SU-DHL-6 (cell line): ENCODE data around the gene TMC4.

Experiments used
- H2AFZ ChIP-seq: fragments of 200-600 bp; sonication (generic); 2 replicates; pipeline ENCODE4 v1.6.1; 2014; ENCODE audit warnings: low read depth, mild to moderate bottlenecking, moderate library complexity, mixed read lengths, antibody characterized with exemption, low read length; ENCODE audit not compliant: severe bottlenecking
- H3F3A ChIP-seq: fragments of 200-600 bp; shearing (Covaris generic); 2 replicates; pipeline ENCODE4 v1.6.0; 2016; ENCODE audit warnings: antibody characterized with exemption, mild to moderate bottlenecking; ENCODE audit not compliant: insufficient read depth
- H3K27ac ChIP-seq: fragments of 200-600 bp; sonication (generic); 2 replicates; pipeline ENCODE4 v1.5.1; 2016; ENCODE audit warnings: low read depth, mild to moderate bottlenecking, low read length, moderate library complexity, mixed read lengths
- H3K27me3 ChIP-seq: fragments of 200-600 bp; sonication (generic), shearing (Covaris generic); 2 replicates; pipeline ENCODE4 v1.6.0; 2014; ENCODE audit warnings: mild to moderate bottlenecking, low read length
- H3K36me3 ChIP-seq: fragments of 200-600 bp; sonication (generic); 2 replicates; pipeline ENCODE4 v1.6.1; 2014; ENCODE audit warnings: mild to moderate bottlenecking, low read length, mixed read lengths
- H3K4me2 ChIP-seq: fragments of 300-600, 200-600 bp; shearing (Covaris generic), sonication (generic); 2 replicates; pipeline ENCODE4 v1.6.0; 2014; ENCODE audit warnings: low read length, low read depth, mild to moderate bottlenecking; ENCODE audit not compliant: poor library complexity, severe bottlenecking
- H3K4me3 ChIP-seq: fragments of 200-600 bp; sonication (generic); 2 replicates; pipeline ENCODE4 v1.5.1; 2014; ENCODE audit warnings: antibody characterized with exemption, low read length, mild to moderate bottlenecking, mixed read lengths; ENCODE audit not compliant: insufficient read depth, poor library complexity, severe bottlenecking
- H3K79me2 ChIP-seq: fragments of 200-600 bp; sonication (generic); 2 replicates; pipeline ENCODE4 v1.6.1; 2014; ENCODE audit warnings: mild to moderate bottlenecking, low read length, moderate library complexity; ENCODE audit not compliant: insufficient read depth
- H3K9ac ChIP-seq: fragments of 200-600 bp; sonication (generic); 2 replicates; pipeline ENCODE4 v1.7.0; 2014; ENCODE audit warnings: mild to moderate bottlenecking, low read length
- H3K9me2 ChIP-seq: fragments of 200-600 bp; sonication (generic); replicated peaks from 2 replicates; pipeline ENCODE4 v1.6.1; 2014; ENCODE audit warnings: low read length; ENCODE audit not compliant: insufficient read depth
- H3K9me3 ChIP-seq: fragments of 200-600 bp; sonication (generic); 2 replicates; pipeline ENCODE4 v1.6.1; 2014; ENCODE audit warnings: low read length, mixed read lengths; ENCODE audit not compliant: insufficient read depth
- H4K20me1 ChIP-seq: fragments of 200-600 bp; sonication (generic); 2 replicates; pipeline ENCODE4 v1.6.1; 2014; ENCODE audit warnings: low read depth, mild to moderate bottlenecking, antibody characterized with exemption, low read length, moderate library complexity, mixed read lengths
- EZH2phosphoT487 ChIP-seq: fragments of 200-600 bp; sonication (generic), shearing (Covaris generic); conservative IDR thresholded peaks from 2 replicates; pipeline ENCODE4 v1.6.1; 2018; ENCODE audit warnings: mild to moderate bottlenecking, antibody characterized with exemption, low read length, moderate library complexity, mixed read lengths
- TF ChIP-seq, protein P1 (sequence below): fragments of 200-600 bp; sonication (generic); IDR thresholded peaks from one replicate; pipeline ENCODE4 v1.5.1; 2017; ENCODE audit warnings: antibody characterized with exemption, mild to moderate bottlenecking, low read length, moderate library complexity; ENCODE audit not compliant: insufficient read depth, poor library complexity, severe bottlenecking

Gene TMC4

DNA sequence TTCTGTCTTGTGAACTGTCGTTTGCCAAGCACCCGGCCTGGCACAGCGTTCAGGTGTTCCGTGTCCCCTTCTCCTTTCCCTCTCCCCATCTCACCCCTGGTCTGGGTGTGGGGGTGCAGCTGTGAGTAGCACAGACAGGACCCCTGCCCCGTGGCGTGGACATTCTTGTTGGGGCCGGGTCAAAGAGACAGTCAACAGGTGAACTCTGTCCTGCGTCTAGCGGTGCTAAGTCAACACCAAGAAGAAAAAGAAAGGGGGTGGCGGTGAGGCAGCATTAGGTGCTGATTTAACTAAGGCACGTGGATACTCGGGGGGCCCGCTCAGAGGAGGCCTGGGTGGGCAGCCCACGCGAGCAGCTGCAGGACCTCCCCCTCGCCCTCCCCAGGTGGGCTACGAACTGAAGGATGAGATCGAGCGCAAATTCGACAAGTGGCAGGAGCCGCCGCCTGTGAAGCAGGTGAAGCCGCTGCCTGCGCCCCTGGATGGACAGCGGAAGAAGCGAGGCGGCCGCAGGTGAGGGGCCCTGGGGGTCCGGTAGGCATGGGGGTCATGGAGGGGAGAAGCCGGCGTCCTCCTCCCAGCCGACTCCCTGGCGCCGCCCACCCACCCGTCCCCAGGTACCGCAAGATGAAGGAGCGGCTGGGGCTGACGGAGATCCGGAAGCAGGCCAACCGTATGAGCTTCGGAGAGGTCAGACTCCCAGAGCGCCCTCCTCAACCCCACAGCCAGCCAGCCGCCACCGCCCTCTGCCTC is 45.1 kb downstream of the TMC4 start:
- Histone ChIP-seq H3K4me3 (no peak overlapping the region), H3K9ac (no peak overlapping the region), H2AFZ (no peak overlapping the region), H3K27me3 (no peaks in the 10 kb centered on the region), H3K27ac (no peak overlapping the region), H3K36me3 (no peaks in the 10 kb centered on the region), H3K4me2 (no peak overlapping the region), H3F3A (no peaks in the 10 kb centered on the region), H4K20me1 (no peaks in the 10 kb centered on the region), H3K79me2 (no peaks in the 10 kb centered on the region), H3K9me3 (no peaks in the 10 kb centered on the region), H3K9me2 (no peaks in the 10 kb centered on the region)
- no peak for TF ChIP-seq EZH2phosphoT487

DNA sequence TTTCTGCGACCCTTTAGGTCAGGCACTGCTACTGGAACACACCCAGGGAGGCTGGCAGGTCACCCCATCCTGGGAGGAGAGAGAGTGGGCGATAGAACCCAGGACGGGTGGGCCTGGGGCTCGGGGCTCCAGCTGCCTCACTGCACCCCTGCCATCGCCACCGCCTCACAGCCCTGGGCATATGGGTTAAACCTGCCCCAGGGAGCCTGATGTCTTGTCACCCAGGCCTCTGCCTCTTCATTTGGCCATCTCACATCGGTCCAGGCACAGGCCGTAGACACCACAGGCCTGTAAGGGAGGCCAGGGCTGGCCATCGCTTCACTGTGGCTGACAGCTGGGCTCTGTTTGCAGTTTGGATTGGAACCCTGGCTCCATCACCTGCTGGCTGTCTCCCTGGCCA is 47.2 kb downstream of the TMC4 start:
- H3K9me3 ChIP-seq, result no peaks in the 10 kb centered on the region
- TF ChIP-seq EZH2phosphoT487, result no peak
- TF ChIP-seq, protein P1, sequence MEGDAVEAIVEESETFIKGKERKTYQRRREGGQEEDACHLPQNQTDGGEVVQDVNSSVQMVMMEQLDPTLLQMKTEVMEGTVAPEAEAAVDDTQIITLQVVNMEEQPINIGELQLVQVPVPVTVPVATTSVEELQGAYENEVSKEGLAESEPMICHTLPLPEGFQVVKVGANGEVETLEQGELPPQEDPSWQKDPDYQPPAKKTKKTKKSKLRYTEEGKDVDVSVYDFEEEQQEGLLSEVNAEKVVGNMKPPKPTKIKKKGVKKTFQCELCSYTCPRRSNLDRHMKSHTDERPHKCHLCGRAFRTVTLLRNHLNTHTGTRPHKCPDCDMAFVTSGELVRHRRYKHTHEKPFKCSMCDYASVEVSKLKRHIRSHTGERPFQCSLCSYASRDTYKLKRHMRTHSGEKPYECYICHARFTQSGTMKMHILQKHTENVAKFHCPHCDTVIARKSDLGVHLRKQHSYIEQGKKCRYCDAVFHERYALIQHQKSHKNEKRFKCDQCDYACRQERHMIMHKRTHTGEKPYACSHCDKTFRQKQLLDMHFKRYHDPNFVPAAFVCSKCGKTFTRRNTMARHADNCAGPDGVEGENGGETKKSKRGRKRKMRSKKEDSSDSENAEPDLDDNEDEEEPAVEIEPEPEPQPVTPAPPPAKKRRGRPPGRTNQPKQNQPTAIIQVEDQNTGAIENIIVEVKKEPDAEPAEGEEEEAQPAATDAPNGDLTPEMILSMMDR, result no peak
- H3K27ac ChIP-seq, result no peak overlapping the region
- no peak overlapping the region for H3K4me2 ChIP-seq
- H3K9ac ChIP-seq, result no peak overlapping the region
- H3K4me3 ChIP-seq, result no peak overlapping the region
- no peaks in the 10 kb centered on the region for H3F3A ChIP-seq
- no peaks in the 10 kb centered on the region for H3K9me2 ChIP-seq
- H2AFZ ChIP-seq, result no peak overlapping the region
- H4K20me1 ChIP-seq, result no peaks in the 10 kb centered on the region
- H3K36me3 ChIP-seq, result no peaks in the 10 kb centered on the region
- no peaks in the 10 kb centered on the region for H3K27me3 ChIP-seq
- H3K79me2 ChIP-seq, result no peaks in the 10 kb centered on the region

DNA sequence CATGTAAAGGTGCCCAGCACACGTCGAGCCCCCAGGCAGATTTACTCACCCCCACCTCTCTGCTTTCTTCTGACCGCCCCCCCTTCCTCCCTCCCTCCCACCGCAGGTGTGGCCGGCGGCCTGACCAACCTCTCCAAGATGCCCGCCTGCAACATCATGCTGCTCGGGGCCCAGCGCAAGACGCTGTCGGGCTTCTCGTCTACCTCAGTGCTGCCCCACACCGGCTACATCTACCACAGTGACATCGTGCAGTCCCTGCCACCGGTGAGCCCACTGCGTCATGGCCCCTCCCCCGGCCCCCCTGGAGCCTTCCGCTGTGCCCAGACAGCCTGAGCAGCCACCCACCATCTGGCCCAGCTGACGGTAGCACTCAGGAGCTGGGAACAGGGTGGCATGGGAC is 48.6 kb downstream of the TMC4 start:
- no peaks in the 10 kb centered on the region for H3K79me2 ChIP-seq
- no peaks in the 10 kb centered on the region for H3K27me3 ChIP-seq
- H3K9me2 ChIP-seq, result no peaks in the 10 kb centered on the region
- no peak overlapping the region for H3K4me2 ChIP-seq
- H3K27ac ChIP-seq, result no peak overlapping the region
- no peak overlapping the region for H3K9ac ChIP-seq
- no peak overlapping the region for H3K4me3 ChIP-seq
- no peak overlapping the region for H2AFZ ChIP-seq
- H3F3A ChIP-seq, result no peaks in the 10 kb centered on the region
- TF ChIP-seq, protein P1, result no peak
- TF ChIP-seq EZH2phosphoT487, result no peak
- H3K36me3 ChIP-seq, result no peaks in the 10 kb centered on the region
- H4K20me1 ChIP-seq, result no peaks in the 10 kb centered on the region
- H3K9me3 ChIP-seq, result no peaks in the 10 kb centered on the region

DNA sequence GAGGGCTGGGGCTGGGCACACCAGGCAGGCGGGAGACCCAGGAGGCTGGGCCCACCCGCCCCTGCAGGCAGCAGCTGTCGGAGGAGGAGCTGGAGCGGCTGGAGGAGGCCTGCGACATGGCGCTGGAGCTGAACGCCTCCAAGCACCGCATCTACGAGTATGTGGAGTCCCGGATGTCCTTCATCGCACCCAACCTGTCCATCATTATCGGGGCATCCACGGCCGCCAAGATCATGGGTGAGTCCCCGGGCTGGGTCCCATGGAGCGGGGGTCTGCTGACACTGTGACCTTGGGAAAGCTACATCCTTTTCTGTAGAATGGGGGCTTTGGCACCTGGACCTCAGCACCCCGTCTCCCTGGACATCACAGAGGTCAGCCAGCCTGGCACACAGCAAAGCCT is 49.3 kb downstream of the TMC4 start:
- TF ChIP-seq EZH2phosphoT487, result no peak
- TF ChIP-seq, protein P1, result no peak
- no peaks in the 10 kb centered on the region for H3K36me3 ChIP-seq
- no peak overlapping the region for H3K9ac ChIP-seq
- no peaks in the 10 kb centered on the region for H3K9me3 ChIP-seq
- H4K20me1 ChIP-seq, result no peaks in the 10 kb centered on the region
- no peaks in the 10 kb centered on the region for H3K27me3 ChIP-seq
- no peaks in the 10 kb centered on the region for H3F3A ChIP-seq
- no peak overlapping the region for H3K27ac ChIP-seq
- H3K4me3 ChIP-seq, result no peak overlapping the region
- H3K79me2 ChIP-seq, result no peaks in the 10 kb centered on the region
- H2AFZ ChIP-seq, result no peak overlapping the region
- no peaks in the 10 kb centered on the region for H3K9me2 ChIP-seq
- no peak overlapping the region for H3K4me2 ChIP-seq
